Ovary (tissue), 3 donors: ENCODE results near the gene CD48.

Experiments used
- CTCF ChIP-seq, 3 donors: fragments of 450-650 bp in 2 of 3; fragments of 200-600 bp in 1 of 3; IDR thresholded peaks; one replicate each; pipeline versions ENCODE4 v1.5.1 to v1.8.0; 2016 to 2022; ENCODE audit warnings: antibody characterized with exemption in 3 of 3, mild to moderate bottlenecking in 1 of 3
- EP300 ChIP-seq: sonication (generic); formaldehyde crosslinking; IDR thresholded peaks from one replicate; pipeline ENCODE4 v1.6.1; 2017; ENCODE audit warnings: antibody characterized with exemption
- POLR2A ChIP-seq: fragments of 450-650 bp; IDR thresholded peaks from one replicate; pipeline ENCODE4 v1.6.1; 2017; ENCODE audit warnings: antibody characterized with exemption, mild to moderate bottlenecking, moderate library complexity
- donor health status: DM: no; HTN: no; CAD: no.

- no peak for TF ChIP-seq CTCF (IDR thresholded peaks at IDR 0.05)
- no peak for TF ChIP-seq POLR2A
- TF ChIP-seq EP300, result no peak
Observed at GRCh38 chr1:160641323-160642280, 70.0 kb downstream of the CD48 start.
